ENCODE results near the gene CLIP2. TPM values are rescaled to one million over a fixed set of nuclear protein-coding genes. Genes with fewer than 3 reads are reported as not detected.

CLIP2 gene
- total RNA-seq, 1 experiment from 2014 or later, result 29.3 TPM

DNA sequence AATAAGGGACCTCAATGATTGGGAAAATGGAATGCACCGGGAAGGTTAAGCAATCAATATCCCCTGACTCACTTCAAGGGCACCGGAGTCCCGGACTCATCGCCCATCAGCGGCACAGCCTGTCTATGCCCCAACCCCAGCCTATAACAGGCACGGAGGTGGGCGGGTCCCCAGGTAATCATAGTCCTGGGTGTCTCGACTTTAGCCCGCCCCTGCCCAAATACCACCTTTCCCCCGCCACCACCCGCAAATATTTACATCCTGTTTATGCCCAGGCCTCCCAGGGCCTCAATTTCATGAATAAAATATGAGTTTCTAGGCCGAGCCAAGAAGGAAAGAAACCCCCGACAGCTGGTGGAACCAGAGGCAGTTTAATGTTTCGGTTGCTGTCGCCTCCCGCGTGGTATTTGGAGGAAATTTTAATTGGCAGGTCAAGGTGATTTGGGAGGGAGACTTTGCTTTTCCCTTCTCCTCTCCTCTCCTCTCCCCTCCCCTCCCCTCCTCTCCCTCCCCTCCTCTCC, 19.4 kb upstream of the CLIP2 start:
- DNase-seq (ENCODE audit: low read depth), result peak; percentile 60

GRCh38 chr7:74271742-74272141, 17.5 kb upstream of the CLIP2 start:
- DNase-seq (ENCODE audit: low read depth), result no peak

DNA sequence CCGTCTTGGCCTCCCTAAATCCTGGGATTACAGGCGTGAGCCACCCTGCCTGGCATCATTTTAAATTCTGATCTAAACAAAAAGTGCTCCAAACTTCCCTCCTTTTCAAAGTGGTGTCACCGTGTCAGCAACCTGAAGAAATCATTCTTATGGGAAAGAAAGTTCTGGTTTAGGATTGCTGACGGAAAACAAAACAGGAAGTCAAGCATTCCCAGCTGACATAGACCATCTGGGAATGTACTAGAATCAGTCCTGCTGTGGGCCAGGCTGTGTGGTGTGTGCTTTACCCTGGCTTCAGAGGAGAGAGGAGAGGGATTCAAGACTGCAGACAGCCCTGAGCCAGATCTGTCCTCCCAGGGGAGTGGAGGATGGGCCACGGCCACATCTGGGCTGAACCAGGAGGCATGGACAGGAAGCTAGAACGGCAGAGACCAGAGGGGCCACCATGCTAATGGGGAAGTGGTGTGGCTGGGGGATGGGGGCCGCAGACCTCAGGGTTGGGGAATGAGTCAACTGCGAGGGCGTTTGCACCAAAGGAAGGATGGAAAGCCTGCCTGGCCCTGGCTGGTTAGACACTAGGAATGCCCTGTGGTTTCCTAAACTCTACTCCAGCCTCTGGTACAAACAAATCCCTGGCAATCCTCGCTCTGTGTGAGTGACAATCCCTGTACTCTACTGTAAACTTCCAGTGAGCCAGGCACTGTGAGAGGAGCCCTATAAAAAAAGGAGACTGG, 16.7 kb upstream of the CLIP2 start:
- DNase-seq (ENCODE audit: low read depth), result peak; percentile 99

DNA sequence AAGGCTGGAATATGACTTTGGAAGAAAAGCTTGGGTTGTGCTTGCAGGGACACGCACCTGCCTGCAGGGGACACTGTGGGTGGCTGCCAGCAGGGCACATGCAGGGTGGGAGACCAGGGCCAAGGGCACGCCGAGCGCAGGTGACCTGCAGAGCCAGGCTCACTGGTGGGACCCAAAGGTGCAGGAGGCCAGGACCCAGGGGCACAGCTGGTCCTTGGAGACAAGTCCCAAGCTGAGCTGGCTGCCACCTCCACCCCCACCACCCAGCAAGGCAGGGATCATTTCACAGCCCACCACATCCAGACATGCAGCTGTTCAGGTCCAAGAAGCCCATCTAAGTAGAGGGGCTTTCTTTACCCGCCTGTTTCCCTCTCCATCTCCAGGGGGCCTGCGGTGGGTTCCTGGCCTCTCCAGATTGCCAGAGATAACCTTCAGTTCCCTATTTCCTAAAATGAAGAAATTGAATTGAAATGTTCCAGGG, 13.8 kb upstream of the CLIP2 start:
- DNase-seq (ENCODE audit: low read depth), result no peak

GRCh38 chr7:74277636-74278035, 11.6 kb upstream of the CLIP2 start:
- no peak for DNase-seq (ENCODE audit: low read depth)

DNA sequence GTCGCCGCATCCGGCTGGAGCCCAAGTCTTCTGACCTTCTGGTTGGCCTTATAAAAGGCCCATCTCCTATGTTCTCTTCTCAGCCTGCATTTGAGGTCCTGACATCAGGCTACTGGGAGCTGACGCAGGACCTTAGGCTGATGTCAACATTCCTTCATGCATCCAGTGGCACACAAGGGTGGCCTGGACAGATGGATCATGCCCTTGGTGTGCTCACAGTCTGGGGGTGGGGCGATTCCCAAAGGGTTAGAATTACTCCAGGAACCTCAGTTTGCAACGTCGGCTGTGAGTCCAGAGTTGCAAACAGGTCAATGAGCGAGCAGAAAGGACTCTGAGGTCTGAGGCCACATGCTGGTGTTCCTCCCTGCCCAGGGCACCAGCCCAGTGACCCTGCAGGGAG, 8.2 kb upstream of the CLIP2 start:
- no peak for DNase-seq (ENCODE audit: low read depth)

DNA sequence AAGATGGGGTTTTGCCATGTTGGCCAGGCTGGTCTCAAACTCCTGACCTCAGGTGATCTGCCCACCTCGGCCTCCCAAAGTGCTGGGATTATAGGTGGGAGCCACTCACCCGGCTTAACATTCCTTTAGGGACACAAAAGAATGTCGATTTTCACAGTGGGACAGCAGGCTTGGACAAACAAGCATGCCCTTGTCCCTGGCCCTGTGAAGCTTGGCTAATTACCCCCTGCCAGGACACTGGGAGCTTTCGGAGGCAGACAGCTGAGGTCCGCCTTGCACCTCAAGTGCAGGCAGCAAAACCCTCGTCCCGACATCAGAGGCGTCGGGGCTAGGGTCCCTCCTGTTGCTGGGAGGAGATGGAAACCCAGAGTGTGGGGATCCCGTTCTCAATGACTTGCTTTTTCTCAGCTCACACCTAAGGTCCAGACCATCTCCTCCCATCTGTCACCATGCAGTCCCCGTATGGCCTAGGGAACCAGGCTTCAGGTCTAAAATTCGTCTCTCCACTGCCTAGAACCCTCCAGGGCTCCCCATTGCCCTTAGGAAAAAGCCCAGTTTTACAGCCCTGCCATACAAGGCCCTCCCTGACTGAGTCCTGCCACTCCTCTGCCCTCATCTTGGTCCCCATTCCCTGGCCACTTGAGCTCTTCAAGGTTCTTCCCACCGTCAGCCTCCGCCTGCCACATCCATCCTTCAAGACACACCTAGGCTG, 6.3 kb upstream of the CLIP2 start:
- no peak for DNase-seq (ENCODE audit: low read depth)

- no peak for DNase-seq (ENCODE audit: low read depth)
Observed at GRCh38 chr7:74283858-74284447, 5.3 kb upstream of the CLIP2 start.

- no peak for DNase-seq (ENCODE audit: low read depth)
Observed at GRCh38 chr7:74284781-74285259, 4.4 kb upstream of the CLIP2 start.

DNA sequence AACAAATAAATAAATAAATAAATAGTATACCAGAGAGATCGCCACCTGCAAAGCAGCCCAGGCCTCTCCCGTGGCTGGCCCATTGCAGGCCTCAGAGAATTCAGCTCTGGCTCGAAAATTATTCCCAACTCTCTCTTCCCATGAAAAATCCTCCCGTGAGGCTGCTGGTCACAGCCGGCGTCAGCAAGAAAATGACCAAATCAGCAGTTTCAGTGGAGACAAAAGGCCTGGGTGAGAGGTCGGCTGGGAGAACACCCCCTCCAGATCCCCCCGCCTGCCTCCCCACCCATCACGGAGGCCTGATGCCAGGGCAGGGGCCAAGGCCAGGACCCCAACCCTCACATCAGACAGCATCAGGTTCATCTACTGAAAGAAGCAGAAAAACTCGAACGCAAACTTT, 3.1 kb upstream of the CLIP2 start:
- no peak for DNase-seq (ENCODE audit: low read depth)

DNA sequence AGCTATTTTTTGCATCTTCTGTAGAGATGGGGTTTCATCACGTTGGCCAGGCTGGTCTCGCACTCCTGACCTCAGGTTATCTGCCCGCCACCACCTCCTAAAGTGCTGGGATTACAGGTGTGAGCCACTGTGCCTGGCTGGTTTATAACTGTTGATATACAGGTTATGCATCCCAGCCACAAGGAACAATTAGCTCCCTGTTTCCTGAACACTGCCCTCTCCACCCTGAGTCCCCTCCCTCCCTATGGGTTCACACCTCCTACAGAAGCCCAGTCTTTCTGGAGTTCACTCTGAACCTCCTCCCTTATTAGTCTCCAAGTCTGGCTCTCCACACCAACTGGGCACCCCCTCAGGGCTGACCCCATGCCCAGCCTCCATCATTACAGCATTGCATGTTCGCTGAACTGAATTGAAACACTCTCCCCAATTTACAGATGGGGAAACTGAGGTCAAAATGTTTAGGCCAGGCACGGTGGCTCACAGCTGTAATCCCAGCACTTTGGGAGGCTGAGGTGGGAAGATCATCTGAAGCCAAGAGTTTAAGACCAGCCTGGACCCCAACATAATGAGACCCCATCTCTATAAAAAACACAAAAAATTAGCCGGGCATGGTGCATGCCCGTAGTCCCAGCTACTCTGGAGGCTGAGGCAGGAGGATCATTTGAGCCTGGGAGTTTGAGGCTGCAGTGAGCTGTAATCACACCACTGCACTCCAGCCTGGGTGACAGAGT, 1.7 kb upstream of the CLIP2 start:
- no peak for DNase-seq (ENCODE audit: low read depth)

- DNase-seq (ENCODE audit: low read depth), result no peak
Observed at GRCh38 chr7:74288034-74288881, 949 bp upstream of the CLIP2 start.

DNA sequence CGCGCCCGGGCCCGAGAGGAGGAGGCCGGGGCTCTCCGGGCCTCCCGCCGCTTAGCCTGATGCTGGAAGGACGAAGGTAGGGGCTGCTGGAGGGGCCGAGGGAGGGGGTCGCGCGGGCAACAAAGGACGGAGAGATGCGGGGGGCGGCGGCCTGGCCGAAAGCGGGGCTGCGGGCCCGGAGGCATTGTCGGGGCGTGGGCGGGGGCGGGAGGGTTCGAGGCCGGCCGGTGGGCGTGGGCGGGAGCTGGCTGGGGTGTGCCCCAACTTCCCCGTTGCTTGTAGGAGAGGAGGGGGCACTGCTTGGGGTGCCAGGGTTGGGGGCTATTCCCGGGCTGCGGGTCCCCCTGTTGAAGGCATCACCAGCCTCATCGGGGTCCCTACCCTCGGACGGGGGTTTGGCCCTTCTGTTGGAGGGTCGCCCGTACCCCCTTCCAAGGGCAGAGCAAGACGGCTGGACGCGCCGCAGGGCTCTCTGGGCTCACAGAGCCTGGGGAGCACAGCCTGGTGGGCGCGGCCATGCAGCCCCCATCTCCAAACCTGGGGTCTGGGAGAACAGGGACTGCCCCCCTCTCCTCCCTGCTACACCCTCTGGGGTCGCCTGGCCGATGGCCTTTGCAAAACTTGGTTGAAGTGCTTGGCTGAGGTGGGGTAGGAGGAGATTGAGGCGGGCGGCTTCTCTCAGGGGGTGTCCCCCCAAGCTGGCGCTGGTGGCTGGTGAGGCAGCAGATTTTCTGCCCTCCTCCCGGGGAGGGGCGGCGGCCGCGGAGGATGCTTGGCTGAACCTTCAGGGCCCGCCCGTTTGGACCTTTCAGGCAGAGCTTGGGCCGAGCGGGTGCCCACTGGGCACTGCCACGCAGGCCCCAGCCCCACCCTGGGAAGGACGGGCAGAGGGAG, 699 bp downstream of the CLIP2 start:
- DNase-seq (ENCODE audit: low read depth), result peak; percentile 52

DNA sequence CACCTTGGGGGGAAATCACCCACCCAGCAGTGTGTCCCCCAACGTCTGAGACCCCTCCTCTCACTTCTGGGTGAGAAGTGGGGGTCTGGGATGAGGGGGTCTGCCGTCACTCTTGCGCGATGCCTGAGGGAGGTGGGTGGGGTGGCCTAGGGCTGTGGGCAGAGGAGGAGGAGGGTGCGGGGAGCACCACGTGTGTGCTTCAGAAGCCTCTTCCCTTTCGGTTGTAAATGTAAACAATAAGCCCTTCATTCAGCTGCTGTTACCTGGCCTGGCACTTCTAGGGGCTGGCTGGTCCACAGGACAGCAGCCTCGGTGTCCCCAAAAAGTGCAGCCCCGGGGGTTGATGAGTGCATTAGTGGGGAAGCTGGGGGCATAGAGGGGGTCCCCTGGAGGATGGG, 1.3 kb downstream of the CLIP2 start:
- no peak for DNase-seq (ENCODE audit: low read depth)

GRCh38 chr7:74290981-74291441, 1.8 kb downstream of the CLIP2 start:
- DNase-seq (ENCODE audit: low read depth), result no peak

DNA sequence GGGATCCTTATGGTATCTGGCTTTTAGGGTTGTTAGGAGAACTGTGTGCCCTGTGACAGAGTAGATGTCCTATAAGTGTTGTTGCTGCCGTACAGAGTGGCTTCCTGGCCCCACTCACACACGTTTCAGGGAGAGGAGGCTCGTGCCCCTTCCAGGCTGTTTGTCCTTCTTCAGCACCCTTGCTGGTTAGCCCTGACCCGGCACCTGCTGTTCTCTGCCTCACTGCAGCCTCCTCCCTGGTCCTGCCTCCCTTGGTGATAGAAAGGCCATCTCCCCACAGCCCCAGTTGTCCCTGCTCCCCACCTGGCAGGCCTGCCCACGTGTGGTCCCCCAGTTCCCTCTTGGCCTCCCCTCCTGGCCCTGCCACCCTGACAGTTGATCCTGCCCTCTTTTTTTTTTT, 2.3 kb downstream of the CLIP2 start:
- DNase-seq (ENCODE audit: low read depth), result no peak

DNA sequence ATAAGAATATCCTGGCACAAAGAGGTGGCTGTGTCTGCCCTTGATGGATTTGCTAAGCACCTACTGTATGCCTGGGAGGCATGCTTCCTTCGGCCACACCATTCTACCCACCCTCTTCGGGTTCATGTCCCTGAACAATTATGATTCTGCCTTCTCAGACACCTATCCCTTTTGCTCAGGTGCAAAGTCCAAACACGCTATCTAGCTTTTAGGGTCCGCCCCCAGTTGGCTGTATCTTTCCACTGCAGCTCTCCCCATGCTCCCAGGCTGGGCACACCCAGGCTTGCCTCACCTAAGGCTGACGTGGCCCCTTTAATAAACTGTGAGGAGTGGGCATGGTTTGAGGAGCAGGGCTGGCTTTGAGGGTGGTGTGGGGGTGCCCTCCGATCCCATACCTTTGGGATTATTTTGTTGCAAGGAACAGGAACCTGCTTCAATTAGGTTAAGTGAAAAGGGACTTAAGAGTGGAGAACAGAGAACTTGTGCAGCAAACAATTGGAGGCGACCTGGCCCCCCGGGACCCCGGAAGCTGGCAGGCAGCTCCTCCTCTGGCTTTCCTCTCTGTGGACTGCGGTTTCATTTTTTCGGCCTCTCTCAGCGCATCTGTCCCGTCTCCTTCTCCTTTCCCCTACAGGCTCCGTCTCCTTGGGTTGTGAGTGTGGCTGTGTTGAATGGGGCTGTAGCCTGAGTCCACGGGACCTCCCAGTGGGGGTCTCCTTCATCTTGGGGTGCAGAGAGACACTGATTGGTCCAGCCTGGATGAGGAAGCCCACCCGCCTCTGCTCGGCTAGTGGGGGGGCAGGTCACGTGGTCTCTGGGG, 3.8 kb downstream of the CLIP2 start:
- no peak for DNase-seq (ENCODE audit: low read depth)

DNA sequence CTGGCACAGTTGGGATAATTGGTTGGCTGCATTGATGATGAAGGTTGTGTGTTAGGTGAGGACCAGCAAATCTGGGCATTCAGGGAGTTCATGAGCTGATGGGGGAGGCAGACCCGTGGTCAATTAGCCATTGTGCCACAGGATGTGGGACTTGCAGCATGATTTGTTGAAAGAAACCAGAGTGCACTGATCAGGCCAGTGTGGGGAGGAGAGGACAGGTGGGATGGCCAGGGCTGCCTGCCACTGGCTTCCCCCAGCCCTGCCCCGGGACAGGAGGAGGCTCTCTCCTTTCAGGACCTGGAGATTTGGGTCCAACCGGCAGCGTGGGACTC, 4.3 kb downstream of the CLIP2 start:
- no peak for DNase-seq (ENCODE audit: low read depth)

Measured in HT1080 (cell line).